HG02623 (cell line): Measurements from ENCODE around the gene HOXA10.

Experiments
- ATAC-seq: cut with Tn5 transposase; IDR thresholded peaks from one replicate; pipeline ENCODE4 v1.9.1; 2021; ENCODE audit warnings: moderate library complexity; ENCODE audit not compliant: unreplicated experiment

The HOXA10 gene

DNA sequence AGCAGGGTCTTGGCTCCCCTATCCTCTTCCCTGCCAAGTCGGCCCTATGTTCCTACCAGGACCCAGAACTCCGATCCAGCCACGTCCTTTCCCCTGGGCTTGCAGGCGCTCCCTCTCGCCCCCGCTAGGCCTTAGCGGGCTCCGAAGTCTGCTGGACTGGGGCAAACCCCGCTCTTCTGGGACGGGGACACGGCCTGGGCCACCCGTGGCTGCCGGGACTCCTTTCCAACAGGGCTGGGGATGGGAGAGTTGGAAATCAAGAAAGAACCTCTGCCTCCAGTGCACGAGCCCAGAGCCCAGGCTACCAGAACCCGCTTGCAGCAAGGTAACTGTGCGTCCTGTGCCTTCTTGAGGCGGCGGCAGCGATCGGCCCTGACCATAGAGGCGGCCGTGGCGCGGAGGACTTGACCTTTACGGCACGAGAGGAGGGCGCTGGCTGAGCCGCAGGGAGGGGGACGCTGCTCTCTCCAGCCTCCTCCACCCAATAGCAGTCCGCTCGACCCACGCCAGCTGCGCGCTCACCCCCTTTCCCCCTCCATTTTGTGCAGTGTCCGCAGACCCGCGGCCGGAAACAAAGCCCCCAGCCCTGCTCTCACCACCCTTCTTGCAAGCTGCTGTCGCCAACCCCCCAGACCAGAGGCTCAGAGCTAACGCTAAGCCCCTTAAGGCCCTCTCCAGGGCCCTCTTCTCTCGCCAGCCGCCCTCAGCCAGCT, 17.9 kb upstream of the HOXA10 start:
- ATAC-seq: no peak

DNA sequence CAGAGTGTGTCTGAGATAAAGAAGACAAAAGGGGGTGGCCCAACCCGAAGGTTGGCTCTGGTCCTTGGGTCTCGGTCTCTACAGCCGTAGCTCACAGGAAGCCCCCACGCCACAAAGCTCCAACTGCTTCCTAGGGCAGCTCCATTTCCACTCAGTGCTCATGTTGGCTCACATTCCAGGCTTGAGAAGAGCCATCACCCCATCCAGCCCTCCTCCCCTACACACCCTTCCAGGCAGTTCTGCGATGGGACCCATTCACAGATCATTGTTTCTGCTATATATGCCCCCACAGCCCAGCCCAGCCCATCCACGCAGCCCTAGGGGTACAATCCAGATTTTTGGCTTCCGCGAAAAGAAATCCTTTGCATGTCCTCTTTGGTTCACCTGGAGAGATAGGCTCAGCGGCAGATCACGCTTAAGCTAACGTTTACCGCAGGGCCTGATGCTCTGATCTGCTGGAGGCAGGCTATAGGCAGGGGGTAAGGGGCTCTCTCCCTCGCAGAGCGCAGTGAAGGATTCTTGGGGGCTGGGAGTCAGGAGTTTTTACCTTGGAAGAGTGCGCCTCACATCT, 17.1 kb upstream of the HOXA10 start:
- ATAC-seq: no peak

DNA sequence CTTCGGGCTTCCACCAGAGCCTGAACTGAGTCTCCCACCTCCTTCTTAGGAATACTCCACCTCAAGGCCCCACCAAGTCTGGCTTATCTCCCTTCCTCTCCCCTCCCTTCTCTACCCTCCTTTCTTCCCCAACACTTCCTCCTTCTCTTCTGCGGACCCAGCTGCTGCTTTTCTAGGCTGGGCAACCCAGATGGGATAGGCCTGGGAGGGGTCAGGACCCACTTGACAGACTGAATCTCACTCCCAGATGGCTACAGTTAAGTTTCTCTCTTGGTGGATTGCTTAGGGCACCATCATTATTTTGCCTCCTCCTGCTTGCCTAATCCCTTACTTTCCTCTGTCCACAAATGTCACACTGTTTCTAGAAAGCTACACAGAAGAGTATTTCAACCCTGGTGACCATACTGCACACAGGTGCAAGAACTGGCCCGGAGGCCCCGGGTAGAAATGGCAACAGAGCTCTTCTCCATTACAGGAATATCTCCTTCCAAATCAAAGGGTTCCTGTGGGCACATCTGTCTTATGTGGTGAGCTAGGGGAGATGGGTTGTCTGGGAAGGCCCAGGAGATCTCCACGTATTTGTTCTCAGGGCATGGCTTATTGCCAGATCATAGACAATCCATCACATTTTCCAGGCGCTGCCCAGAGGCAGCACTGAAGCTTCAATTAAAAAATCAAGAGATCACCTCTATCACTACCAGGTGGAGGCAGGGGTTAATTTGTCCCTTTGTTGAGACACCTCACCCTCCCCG, 16.1 kb upstream of the HOXA10 start:
- no peak for ATAC-seq

- no peak for ATAC-seq
Measured at GRCh38 chr7:27189295-27189996, 15.3 kb upstream of the HOXA10 start.

DNA sequence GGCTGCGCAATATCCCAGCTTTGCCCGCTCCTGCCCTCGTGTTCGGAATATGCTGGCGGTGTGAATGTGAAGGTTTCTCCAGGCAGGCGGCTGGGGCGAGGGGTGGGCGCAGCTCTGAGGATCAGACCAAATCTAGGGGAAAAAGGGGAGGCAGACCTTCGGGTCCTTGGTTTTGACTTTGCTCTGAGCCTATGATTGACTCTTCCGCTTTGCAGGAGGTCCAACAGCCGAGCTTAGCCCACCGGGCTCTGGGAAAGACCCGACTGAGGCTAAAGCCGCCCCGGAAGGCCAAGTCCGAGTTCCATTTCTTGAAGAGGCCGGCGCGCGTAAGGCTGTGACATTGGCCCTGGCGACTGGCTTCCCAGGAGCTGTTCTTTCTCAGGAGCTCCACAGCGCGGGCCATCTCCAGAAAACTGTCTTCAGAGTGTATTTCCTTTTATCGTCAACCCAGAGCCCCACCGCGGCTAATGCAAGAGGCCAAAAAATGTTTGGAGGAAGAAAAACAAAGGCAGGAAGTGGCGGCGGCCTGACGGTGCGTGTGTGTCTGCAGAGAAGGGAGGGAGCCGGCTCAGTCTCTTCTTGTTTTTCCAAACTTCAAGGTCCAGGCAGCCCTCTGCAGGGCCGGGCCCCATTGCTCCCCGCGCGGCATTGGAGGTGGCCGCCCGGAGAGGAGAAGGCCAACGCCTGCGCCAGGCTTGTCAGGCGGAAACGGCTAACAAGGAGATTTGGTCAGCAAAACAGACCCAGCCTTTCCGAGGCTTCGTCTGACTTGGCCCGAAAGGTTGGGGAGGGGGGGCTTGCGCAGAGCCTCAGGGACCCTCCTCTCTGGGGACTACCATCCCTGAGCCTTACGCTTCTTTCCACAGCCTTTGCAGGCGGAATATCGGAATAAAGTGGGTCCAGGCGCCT, 14.5 kb upstream of the HOXA10 start:
- ATAC-seq: no peak

GRCh38 chr7:27187475-27188385, 13.6 kb upstream of the HOXA10 start:
- no peak for ATAC-seq

GRCh38 chr7:27186668-27187474, 12.8 kb upstream of the HOXA10 start:
- ATAC-seq: no peak

DNA sequence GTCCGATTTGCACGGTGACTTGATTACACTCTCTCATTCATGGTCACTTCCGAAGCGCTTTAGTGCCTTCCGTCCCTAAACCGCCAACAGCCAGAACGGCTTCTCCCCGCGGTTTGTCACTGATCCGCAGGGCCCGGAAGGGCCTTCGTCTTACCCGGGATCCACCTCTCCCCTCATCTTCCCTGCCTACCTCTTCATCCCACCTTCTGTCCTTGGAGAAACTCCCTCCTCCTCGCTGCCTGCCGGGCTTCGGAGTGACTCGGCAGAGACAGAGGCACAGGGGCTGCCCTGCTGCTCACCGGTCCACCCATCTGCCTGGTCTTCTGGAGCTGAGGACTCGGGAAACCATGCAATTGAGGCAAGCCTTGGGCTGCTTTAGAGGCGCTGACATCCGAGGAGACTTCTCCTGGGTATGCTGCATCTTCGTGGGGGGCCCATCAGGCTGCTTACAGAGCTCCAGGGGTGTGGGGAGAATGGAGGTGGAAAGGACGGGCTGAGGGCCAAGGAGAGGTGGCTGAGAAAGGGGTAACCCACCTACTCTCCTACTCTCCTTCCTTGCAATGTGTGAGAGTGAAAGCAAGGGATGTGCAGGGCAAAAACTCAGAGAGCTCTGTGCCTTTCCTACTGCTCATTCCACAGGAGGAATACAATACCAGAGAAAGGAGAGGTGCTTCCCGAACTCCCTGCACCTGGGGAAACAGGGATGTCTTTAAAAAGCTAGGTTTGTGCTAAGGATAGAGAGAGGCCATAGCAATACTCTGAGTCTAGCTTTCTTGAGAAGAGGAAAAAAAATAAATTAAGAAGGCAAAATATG, 11.9 kb upstream of the HOXA10 start:
- ATAC-seq: no peak

- no peak for ATAC-seq
Measured at GRCh38 chr7:27185013-27185853, 11.1 kb upstream of the HOXA10 start, which contains the start of gene HOXA11. TSS of gene HOXA11 (minus strand) at chr7:27185232. CDS start at chr7:27185144, 88 bp downstream.

GRCh38 chr7:27184337-27185012, 10.4 kb upstream of the HOXA10 start:
- ATAC-seq: no peak

GRCh38 chr7:27183682-27184336, 9.7 kb upstream of the HOXA10 start:
- no peak for ATAC-seq

DNA sequence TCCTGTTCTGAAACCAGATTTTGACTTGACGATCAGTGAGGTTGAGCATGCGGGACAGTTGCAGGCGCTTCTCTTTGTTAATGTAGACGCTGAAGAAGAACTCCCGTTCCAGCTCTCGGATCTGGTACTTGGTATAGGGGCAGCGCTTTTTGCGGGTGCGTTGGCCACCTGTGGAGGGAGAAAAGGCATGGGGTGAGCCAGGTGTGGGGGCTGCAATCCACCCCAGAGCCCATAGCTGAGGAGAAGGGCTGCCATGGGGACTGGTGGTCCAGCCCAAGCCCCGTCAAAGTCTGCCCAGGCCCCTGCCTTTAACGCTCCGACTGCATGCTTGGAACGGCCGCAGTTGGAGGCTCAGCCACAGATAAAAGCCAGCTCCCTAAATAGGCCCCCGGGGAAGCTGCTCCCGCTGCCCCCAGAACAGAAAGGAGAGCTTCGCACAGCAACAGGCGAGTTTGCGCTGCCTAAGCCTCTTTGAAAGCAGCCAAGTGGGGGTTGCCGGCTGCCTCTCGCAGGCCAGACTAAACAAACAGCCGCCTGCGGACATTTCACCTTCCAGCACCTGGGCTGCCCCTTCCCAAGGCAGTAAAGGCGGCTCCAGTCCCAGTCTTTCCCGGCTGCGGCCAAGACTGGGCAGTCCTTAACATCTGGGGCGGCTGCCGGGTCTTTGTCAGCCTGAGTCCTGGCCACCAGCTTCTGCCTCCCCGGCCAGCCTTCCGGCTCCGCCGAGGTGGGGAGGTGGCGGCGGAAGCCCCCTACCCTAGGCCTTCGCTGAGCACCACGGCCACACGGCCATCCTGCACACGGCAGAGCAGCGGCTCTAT, 9.0 kb upstream of the HOXA10 start:
- no peak for ATAC-seq

GRCh38 chr7:27182285-27182841, 8.2 kb upstream of the HOXA10 start:
- ATAC-seq: no peak

DNA sequence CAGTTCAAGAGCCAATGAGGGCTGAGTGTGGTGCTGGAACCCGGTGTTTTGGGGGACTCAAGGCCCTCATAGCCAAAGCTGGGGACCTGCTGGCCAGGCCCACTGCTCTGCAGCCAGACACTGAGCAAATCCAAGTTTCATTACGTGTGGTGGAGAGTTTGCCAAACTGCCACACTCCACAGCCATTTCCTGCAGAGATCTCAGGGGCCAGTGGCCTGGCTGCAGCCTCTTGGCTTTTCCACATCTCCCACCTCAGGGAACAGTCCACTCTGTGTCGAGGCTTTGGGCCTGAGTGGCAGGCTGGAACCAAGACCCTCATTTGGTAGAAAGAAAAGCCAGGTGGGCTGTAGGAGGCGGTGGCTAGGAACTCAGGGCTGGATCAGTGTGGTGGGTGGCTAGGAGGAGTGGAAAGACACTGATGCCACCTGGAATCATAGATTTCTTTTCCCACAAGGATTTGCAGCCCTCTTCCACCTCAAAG, 7.7 kb upstream of the HOXA10 start:
- no peak for ATAC-seq
